HG03135 (cell line): ENCODE data around the gene SMYD3.
"Not testable (repeated sequence)": the region's sequence is repeated elsewhere in the genome, so short reads cannot be mapped to it uniquely, and the experiment has no call there.

Experiments
- ATAC-seq: cut with Tn5 transposase; IDR thresholded peaks from one replicate; pipeline ENCODE4 v1.9.1; 2021; ENCODE audit warnings: mild to moderate bottlenecking, moderate library complexity; ENCODE audit not compliant: unreplicated experiment

SMYD3 gene

GRCh38 chr1:245714027-245714426 lies 793.1 kb downstream of the SMYD3 start:
- not testable (repeated sequence) for ATAC-seq

GRCh38 chr1:245710961-245711903 lies 795.8 kb downstream of the SMYD3 start:
- ATAC-seq, result no peak

GRCh38 chr1:245707941-245708340 lies 799.1 kb downstream of the SMYD3 start:
- ATAC-seq, result no peak

- no peak for ATAC-seq
Measured at GRCh38 chr1:245704765-245705164, 802.3 kb downstream of the SMYD3 start.

DNA sequence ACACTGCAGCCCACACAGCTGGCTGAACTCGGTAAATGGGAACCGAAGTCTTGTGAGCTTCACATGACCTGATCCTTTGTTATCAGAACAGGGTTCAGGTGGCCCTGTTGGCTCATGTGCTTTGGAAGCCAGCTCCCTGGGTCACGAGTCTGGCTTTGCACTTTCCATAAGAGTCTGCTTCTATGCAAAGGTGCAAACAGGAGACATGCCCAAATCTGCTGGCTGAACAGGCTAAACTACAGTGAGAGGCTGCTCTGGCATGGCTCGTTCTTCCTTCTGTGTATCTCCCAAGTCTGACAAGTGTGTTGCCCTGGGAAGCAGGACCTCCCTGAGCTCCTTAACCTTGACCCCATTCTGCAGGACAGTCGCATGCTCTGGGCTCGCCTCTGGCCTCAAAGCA lies 802.7 kb downstream of the SMYD3 start:
- ATAC-seq, result no peak

GRCh38 chr1:245702346-245702745 lies 804.7 kb downstream of the SMYD3 start:
- no peak for ATAC-seq

- no peak for ATAC-seq
Measured at GRCh38 chr1:245701631-245702030, 805.4 kb downstream of the SMYD3 start.

GRCh38 chr1:245700631-245701030 lies 806.4 kb downstream of the SMYD3 start:
- no peak for ATAC-seq
